DND-41 (cell line): ENCODE data around the gene CPPED1.

ENCODE experiments used
- ATAC-seq: fragments of 200-7000 bp; cut with Tn5 transposase; 3 replicates; pipeline ENCODE4 v1.9.1; 2021; ENCODE audit warnings: low read depth; ENCODE audit not compliant: insufficient read depth
- DNase-seq: peaks from one replicate; pipeline ENCODE4 v3.0.0-alpha.2; 2020
- H2AFZ ChIP-seq: 2 replicates; pipeline ENCODE4 v1.6.0; 2012; ENCODE audit warnings: low read depth, low read length
- H3K27ac ChIP-seq: 2 replicates; pipeline ENCODE4 v1.5.1; 2012; ENCODE audit warnings: low read length, inconsistent platforms
- H3K27me3 ChIP-seq: fragments of 200-600 bp; sonication (generic); 2 replicates; pipeline ENCODE4 v1.6.0; 2012; ENCODE audit warnings: low read length, mild to moderate bottlenecking, inconsistent platforms; ENCODE audit not compliant: insufficient read depth, poor library complexity
- H3K36me3 ChIP-seq: 2 replicates; pipeline ENCODE4 v1.5.1; 2012; ENCODE audit warnings: low read length, inconsistent platforms; ENCODE audit not compliant: insufficient read depth
- H3K4me1 ChIP-seq: 2 replicates; pipeline ENCODE4 v1.5.1; 2012; ENCODE audit warnings: mild to moderate bottlenecking, low read length; ENCODE audit not compliant: insufficient read depth
- H3K4me2 ChIP-seq: 2 replicates; pipeline ENCODE4 v1.6.0; 2012; ENCODE audit warnings: mild to moderate bottlenecking, moderate library complexity, low read length, inconsistent platforms; ENCODE audit not compliant: insufficient read depth
- H3K4me3 ChIP-seq, 2 experiments: fragments of 200-600 bp in 1 of 2; shearing (Covaris generic) in 1 of 2; 2 replicates each; pipeline ENCODE4 v1.5.1; 2012 to 2016; ENCODE audit warnings: inconsistent platforms in 2 of 2, low read length in 2 of 2, mild to moderate bottlenecking in 2 of 2, low read depth in 1 of 2, moderate library complexity in 1 of 2
- H3K79me2 ChIP-seq: 2 replicates; pipeline ENCODE4 v1.6.0; 2012; ENCODE audit warnings: low read length, inconsistent platforms; ENCODE audit not compliant: insufficient read depth
- H3K9ac ChIP-seq: 2 replicates; pipeline ENCODE4 v1.6.0; 2012; ENCODE audit warnings: low read depth, mild to moderate bottlenecking, inconsistent platforms, low read length, moderate library complexity
- H3K9me3 ChIP-seq: 2 replicates; pipeline ENCODE4 v1.5.1; 2012; ENCODE audit warnings: low read length, moderate library complexity, mild to moderate bottlenecking, inconsistent platforms; ENCODE audit not compliant: insufficient read depth, severe bottlenecking
- H4K20me1 ChIP-seq: 2 replicates; pipeline ENCODE4 v1.6.0; 2012; ENCODE audit warnings: low read length; ENCODE audit not compliant: insufficient read depth
- CTCF ChIP-seq: IDR thresholded peaks from 2 replicates; pipeline ENCODE4 v1.5.1; 2012; ENCODE audit warnings: borderline replicate concordance, low read length, moderate library complexity, mild to moderate bottlenecking; ENCODE audit not compliant: poor library complexity, severe bottlenecking; ENCODE audit errors: extremely low read depth
- EZH2 ChIP-seq: IDR thresholded peaks from 3 replicates; pipeline ENCODE4 v1.6.1; 2012; ENCODE audit warnings: borderline replicate concordance, low read depth, mild to moderate bottlenecking, moderate library complexity, low read length, inconsistent platforms; ENCODE audit not compliant: severe bottlenecking

CPPED1 gene

GRCh38 chr16:12728469-12728868 is 75.2 kb downstream of the CPPED1 start:
- Histone ChIP-seq H3K27me3 (no peaks in the 10 kb centered on the region), H3K9me3 (peaks cover 9% of the 10 kb centered on the region), H3K27ac (no peak overlapping the region), H3K4me3 (no peak overlapping the region), H3K79me2 (no peaks in the 10 kb centered on the region), H2AFZ (no peak overlapping the region), H3K36me3 (no peaks in the 10 kb centered on the region), H3K4me2 (no peak overlapping the region), H3K4me1 (no peaks in the 10 kb centered on the region), H4K20me1 (no peaks in the 10 kb centered on the region), H3K9ac (no peak overlapping the region)
- DNase-seq (no peak), ATAC-seq (no peak)
- TF ChIP-seq EZH2 = no peak
- TF ChIP-seq CTCF = no peak

- Histone ChIP-seq H3K27ac (no peak overlapping the region), H3K36me3 (no peaks in the 10 kb centered on the region), H3K4me2 (no peak overlapping the region), H3K4me3 (no peak overlapping the region), H3K9ac (no peak overlapping the region), H4K20me1 (no peaks in the 10 kb centered on the region), H2AFZ (no peak overlapping the region), H3K9me3 (no peaks in the 10 kb centered on the region), H3K79me2 (no peaks in the 10 kb centered on the region), H3K27me3 (no peaks in the 10 kb centered on the region), H3K4me1 (no peaks in the 10 kb centered on the region)
- ATAC-seq = no peak
- TF ChIP-seq CTCF (no peak), EZH2 (no peak)
- no peak for DNase-seq
Observed at GRCh38 chr16:12724226-12724625, 79.5 kb downstream of the CPPED1 start.

- Histone ChIP-seq H3K27ac (no peak overlapping the region), H3K9me3 (no peaks in the 10 kb centered on the region), H3K27me3 (no peaks in the 10 kb centered on the region), H3K36me3 (no peaks in the 10 kb centered on the region), H3K4me3 (no peak overlapping the region), H3K4me2 (no peak overlapping the region), H2AFZ (no peak overlapping the region), H3K4me1 (no peaks in the 10 kb centered on the region), H3K79me2 (no peaks in the 10 kb centered on the region), H3K9ac (no peak overlapping the region), H4K20me1 (no peaks in the 10 kb centered on the region)
- DNase-seq (no peak), ATAC-seq (no peak)
- TF ChIP-seq EZH2 (no peak), CTCF (no peak)
Observed at GRCh38 chr16:12723681-12724080, 80.0 kb downstream of the CPPED1 start.

- Histone ChIP-seq H3K4me2 (no peak overlapping the region), H3K9ac (no peak overlapping the region), H2AFZ (no peak overlapping the region), H3K27me3 (no peaks in the 10 kb centered on the region), H3K4me3 (no peak overlapping the region), H3K27ac (no peak overlapping the region), H3K36me3 (no peaks in the 10 kb centered on the region), H3K4me1 (no peaks in the 10 kb centered on the region), H3K9me3 (no peaks in the 10 kb centered on the region), H3K79me2 (no peaks in the 10 kb centered on the region), H4K20me1 (no peaks in the 10 kb centered on the region)
- ATAC-seq (no peak), DNase-seq (no peak)
- TF ChIP-seq EZH2 (no peak), CTCF (no peak)
Observed at GRCh38 chr16:12721841-12722421, 81.8 kb downstream of the CPPED1 start.
